Activated CD4-positive, alpha-beta memory T cell treated with anti-CD3 and anti-CD28 coated beads, Interleukin-2, amount 10 ng/mL, durations not matched to agents 7 days and 5 days (primary cell): ENCODE results near the gene FARP2. TPM values are rescaled to one million over a fixed set of nuclear protein-coding genes. Genes with fewer than 3 reads are reported as not detected.
"Not testable (repeated sequence)": the region's sequence is repeated elsewhere in the genome, so short reads cannot be mapped to it uniquely, and the experiment has no call there.

Source experiments
- CTCF ChIA-PET: fragments of 350-600 bp; sonication (Branson Sonifier 250); formaldehyde crosslinking; loops from one replicate; lab custom pipeline; 2021; ENCODE audit warnings: antibody characterized with exemption, inconsistent platforms; lab: Charles Lee
- POLR2A ChIA-PET: fragments of 350-600 bp; sonication (Branson Sonifier 250); formaldehyde crosslinking; loops from one replicate; lab custom pipeline; 2021; ENCODE audit warnings: antibody characterized with exemption; lab: Charles Lee
- DNase-seq: peaks from one replicate; pipeline ENCODE4 v3.0.0-alpha.2; 2020
- H3K27ac Mint-ChIP-seq: one replicate; pipeline ENCODE4 v1.8.0; 2021; ENCODE audit warnings: mild to moderate bottlenecking, mixed read lengths
- H3K27me3 Mint-ChIP-seq: one replicate; pipeline ENCODE4 v1.8.0; 2021; ENCODE audit warnings: mixed read lengths
- H3K36me3 Mint-ChIP-seq: one replicate; pipeline ENCODE4 v1.8.0; 2021; ENCODE audit warnings: low read depth, mixed read lengths
- H3K4me1 Mint-ChIP-seq: one replicate; pipeline ENCODE4 v1.8.0; 2021; ENCODE audit warnings: mixed read lengths
- H3K4me3 Mint-ChIP-seq: one replicate; pipeline ENCODE4 v1.8.0; 2021; ENCODE audit warnings: mild to moderate bottlenecking, mixed read lengths
- H3K9me3 Mint-ChIP-seq: one replicate; pipeline ENCODE4 v1.8.0; 2021; ENCODE audit warnings: mixed read lengths
- total RNA-seq, 2 experiments: library from RNA; stranded (reverse); gene quantifications; one replicate each; pipeline ENCODE4 v1.2.3, GENCODE V29; 2021

Gene FARP2
- total RNA-seq, 2 experiments from 2014 or later: 14.1 to 15.0 TPM

DNA sequence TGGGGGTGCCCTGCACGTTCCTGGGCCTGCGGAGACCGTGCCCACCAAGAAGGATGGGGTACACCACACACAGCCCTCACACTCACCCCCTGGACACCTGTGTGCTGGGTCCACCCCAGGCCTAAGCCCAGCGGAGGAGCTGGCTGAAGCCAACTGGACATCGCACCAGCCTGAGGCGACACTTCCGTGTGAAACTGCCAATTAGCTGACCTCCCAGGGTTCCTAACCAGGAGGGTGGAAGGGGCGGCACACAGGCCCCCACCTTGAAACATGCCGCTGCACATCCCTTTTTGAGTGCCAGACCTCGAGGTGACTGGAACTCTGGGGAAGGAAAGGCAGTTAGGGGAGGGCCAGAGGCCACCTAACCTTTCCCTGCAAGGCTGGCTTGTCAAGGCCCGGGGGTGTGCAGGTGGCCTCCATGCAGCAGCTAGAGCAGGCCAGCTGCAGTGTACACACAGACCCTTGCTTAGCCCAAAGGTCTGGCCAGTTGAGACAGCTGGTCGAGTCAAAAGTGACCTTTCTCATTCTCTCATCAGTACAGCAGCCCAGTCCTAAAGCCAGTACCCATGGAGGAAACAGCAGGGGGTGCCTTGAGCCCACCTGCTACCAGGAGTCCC, 147.8 kb downstream of the FARP2 start:
- peaks cover 6% of the 10 kb centered on the region for H3K36me3 Mint-ChIP-seq
- no peaks in the 10 kb centered on the region for H3K9me3 Mint-ChIP-seq
- DNase-seq: no peak
- H3K4me3 Mint-ChIP-seq: no peak overlapping the region
- ChIA-PET CTCF (no interaction called here), POLR2A (interaction anchor here (1.2 kb wide), 1 partner anchor 60 kb away, joined by 4 read pairs; no protein-coding TSS in a partner anchor)
- H3K27me3 Mint-ChIP-seq: no peaks in the 10 kb centered on the region
- H3K27ac Mint-ChIP-seq: no peak overlapping the region
- peaks cover 12% of the 10 kb centered on the region for H3K4me1 Mint-ChIP-seq

DNA sequence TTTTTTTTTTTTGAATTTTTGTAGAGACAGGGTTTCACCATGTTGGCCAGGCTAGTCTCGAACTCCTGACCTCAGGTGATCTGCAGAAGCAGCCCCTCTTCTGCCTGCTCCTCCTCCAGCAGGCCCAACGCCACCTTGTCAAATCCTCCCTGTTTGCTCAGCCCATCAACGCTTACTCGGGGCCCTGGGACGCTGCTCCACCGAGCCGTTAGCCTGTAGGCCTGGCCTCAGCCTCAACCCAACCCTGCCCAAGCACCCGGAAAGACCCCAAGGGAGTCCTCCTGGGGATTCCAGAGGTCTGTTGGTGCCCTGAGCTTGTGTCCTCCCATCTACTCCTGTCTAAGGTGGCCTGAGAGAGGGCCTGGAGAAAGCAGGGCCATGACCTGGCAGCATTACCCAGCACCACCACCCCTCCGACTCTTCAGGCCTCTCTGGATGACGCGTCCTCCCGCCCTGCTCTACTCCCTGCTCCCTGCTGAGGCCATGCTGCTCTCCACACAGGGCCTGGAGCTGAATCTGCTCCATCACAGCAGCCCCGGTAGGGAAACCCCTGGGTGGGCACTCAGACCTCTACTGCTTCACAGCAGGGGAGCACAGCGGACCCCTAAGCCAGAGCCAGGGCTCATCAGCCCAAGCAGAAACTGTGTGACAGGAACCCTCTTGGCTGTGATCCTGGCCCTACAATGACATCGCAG, 149.1 kb downstream of the FARP2 start:
- Mint-ChIP-seq H3K27me3 (no peaks in the 10 kb centered on the region), H3K9me3 (no peaks in the 10 kb centered on the region), H3K4me1 (peaks cover 20% of the 10 kb centered on the region), H3K27ac (no peak overlapping the region), H3K4me3 (no peak overlapping the region), H3K36me3 (peaks cover 6% of the 10 kb centered on the region)
- no peak for DNase-seq
- CTCF ChIA-PET: no interaction called here
- POLR2A ChIA-PET: no interaction called here

DNA sequence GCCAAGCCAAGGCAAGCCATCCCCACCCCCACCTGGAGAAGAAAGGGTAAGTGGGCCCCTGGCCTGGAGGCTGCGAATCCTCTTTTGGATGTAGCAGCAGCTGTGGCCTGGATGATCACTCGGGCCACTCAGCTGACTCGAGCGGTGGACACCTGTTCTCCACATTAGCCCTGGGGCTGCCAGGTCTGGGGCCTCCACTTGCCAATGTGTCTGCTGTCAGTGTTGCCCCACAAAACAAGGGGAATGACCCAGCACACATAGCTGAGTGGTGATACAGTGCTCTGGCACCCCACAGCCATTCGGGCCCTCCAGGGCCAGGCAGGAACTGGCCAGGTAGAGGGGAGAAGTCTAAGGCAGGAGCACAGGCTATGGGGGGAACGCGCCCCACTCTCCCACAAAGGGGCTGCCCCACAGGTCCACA, 149.7 kb downstream of the FARP2 start:
- Mint-ChIP-seq H3K27me3 (no peaks in the 10 kb centered on the region), H3K36me3 (peaks cover 5% of the 10 kb centered on the region), H3K27ac (no peak overlapping the region), H3K9me3 (no peaks in the 10 kb centered on the region), H3K4me3 (no peak overlapping the region), H3K4me1 (peaks cover 20% of the 10 kb centered on the region)
- CTCF ChIA-PET: no interaction called here
- no peak for DNase-seq
- POLR2A ChIA-PET: interaction anchor here (1.3 kb wide), 1 partner anchor 181 kb away, joined by 3 read pairs; the partner anchor contains the start of gene DTYMK

DNA sequence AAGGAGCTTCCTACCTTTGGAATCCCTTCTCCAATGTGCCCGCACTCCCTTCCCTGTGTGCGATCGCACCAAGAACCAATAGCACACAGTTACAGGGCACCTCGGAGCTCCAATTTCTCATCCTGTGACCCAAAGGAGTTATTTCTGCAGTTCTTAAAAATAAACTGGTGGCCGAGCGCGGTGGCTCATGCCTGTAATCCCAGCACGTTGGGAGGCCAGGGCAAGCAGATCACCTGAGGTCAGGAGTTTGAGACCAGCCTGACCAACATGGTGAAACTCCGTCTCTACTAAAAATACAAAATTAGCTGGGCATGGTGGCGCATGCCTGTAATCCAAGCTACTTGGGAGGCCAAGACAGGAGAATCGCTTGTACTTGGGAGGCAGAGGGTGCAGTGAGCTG, 150.2 kb downstream of the FARP2 start:
- H3K27ac Mint-ChIP-seq, CTCF ChIA-PET, H3K36me3 Mint-ChIP-seq, DNase-seq, H3K27me3 Mint-ChIP-seq, H3K4me3 Mint-ChIP-seq, H3K9me3 Mint-ChIP-seq: not testable (repeated sequence)
- POLR2A ChIA-PET: interaction anchor here (1.3 kb wide), 1 partner anchor 180 kb away, joined by 3 read pairs; the partner anchor contains the start of gene DTYMK
- H3K4me1 Mint-ChIP-seq: peaks cover 20% of the 10 kb centered on the region

DNA sequence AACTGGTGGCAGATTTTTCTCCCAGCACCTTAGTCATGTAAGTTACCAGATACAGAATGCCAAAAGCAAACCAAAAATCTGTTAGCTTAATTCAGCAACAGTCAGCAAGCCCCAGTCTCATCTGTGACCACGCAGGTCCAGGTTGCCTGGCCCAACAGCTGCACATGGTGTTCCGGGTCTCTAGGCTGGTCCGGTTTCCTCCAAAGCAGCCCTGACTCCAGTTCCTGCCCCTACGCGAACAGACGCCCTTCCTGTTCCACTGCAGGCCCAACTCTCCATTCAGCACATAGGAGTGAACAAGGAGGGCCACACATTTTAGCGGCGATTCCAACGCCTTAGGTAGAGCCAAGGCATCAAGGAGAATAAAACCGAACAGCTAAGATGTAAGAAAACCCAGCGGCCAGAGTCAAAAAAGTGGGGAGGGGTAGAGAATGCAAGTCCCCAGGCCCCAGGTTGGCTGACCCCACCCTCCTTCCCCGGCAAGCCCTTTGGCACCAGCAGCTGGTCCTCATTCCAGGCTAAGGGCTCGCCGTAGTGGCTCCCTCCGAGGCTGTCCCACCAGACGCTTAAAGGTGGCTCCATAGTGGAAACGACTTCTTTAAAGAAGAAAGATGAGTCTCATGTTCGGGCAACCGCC, 150.8 kb downstream of the FARP2 start:
- DNase-seq: no peak
- H3K9me3 Mint-ChIP-seq: no peaks in the 10 kb centered on the region
- no peak overlapping the region for H3K27ac Mint-ChIP-seq
- peaks cover 3% of the 10 kb centered on the region for H3K36me3 Mint-ChIP-seq
- ChIA-PET CTCF (no interaction called here), POLR2A (interaction anchor here (1.3 kb wide), 1 partner anchor 179 kb away, joined by 3 read pairs; the partner anchor contains the start of gene DTYMK)
- no peaks in the 10 kb centered on the region for H3K27me3 Mint-ChIP-seq
- H3K4me3 Mint-ChIP-seq: peak overlapping the region; percentile 77
- peaks cover 20% of the 10 kb centered on the region for H3K4me1 Mint-ChIP-seq

DNA sequence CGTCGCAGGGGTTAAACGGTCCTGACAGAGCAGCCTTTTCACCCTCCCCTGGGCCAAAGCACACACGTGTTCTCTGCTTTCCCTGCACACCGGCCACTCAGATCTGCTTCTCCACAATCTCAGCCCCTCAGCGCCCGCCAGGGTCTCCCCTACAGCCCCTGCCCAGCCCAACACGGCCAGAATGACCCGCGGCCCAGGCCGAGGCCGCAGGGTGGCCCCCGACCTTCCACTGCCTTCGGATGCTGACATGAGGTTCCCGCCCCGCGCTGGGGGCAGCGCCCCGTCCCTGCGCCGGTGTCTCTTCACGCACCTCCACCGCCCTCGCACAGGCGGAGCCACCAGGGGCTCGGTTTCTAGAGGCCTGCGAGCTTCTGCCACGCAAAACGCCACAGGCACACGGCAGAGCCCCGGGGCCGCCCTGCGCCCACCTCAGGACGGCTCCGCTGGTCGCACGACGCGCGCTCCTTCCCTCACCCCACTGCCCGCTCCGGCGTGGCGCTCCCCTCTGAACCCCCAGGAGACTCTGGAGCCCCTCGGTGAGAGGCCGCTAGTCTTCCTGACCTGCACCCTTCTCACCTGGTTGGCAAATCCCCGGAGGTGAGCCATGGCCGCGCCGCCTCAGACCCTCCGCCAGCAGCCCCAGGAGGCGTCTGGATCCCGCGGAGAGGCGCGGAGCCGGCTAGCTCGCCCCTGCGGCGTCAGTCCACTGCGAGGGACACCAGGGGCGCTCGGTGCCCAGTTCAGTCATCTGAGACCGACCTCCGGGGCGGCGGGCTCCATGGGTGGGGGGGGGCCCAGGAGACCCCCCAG, 151.6 kb downstream of the FARP2 start:
- ChIA-PET CTCF (no interaction called here), POLR2A (interaction anchor here (0.5 to 0.8 kb wide), 2 partner anchors 136 to 921 kb away, joined by 3 read pairs; partner anchors contain the start of gene CAPN10)
- Mint-ChIP-seq H3K36me3 (peaks cover 3% of the 10 kb centered on the region), H3K4me3 (peak overlapping the region; percentile 77), H3K9me3 (no peaks in the 10 kb centered on the region), H3K27me3 (no peaks in the 10 kb centered on the region), H3K27ac (no peak overlapping the region), H3K4me1 (peaks cover 20% of the 10 kb centered on the region)
- peak; percentile 38 for DNase-seq

DNA sequence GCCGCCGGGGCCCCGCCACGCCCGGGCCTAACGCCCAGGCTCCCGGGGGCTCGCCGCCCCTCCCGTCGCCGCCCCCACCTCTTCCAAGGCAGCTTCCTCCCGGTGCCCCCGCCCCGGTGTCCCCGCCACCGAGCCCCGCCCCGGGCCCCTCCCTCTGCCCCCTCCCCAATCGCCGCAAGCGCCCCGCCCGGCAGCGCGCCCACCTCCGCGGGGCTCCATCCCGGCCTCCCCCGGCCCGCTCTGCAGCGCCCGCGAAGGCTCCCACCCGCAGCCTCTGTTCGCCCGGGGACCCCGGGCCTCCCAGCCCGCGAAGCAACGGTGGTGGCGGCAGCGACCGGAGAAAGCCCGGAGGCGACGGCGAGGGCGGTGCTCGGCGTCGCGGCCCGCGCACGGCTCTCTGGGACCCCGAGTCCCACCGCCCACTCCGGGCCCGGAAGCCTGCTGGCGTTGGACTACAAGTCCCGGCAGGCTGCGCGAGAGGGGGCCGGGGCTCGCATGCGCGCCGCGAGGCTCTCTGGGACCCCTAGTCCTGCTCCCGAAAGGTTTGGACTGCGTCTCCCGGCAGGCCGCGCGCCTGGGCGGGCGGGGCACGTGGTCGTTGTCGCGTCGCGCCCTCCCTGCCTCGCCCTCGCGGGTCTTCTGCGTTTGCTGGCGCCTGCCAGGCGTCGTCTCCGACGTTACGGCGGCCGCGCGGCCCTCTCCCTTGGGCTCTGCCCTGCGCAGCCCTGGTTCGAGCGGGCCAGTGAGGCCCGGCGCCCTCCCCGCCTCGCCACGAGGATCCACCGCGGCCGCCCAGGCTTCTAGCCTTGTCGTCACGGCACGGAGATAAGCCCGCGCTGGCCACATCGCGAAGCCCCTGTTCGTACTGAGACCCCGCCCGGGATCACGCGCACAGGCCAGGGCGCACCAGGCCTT, 152.4 kb downstream of the FARP2 start, which contains the start of gene STK25:
TSS of gene STK25 (minus strand) at position 345 of the 915 bp plus-strand sequence. CDS start 549 bp downstream, outside the sequence.
- ChIA-PET POLR2A (interaction anchor here (0.5 to 0.8 kb wide), 3 partner anchors 133 to 922 kb away, joined by 3 read pairs; partner anchors contain the start of gene CAPN10), CTCF (no interaction called here)
- Mint-ChIP-seq H3K36me3 (peaks cover 3% of the 10 kb centered on the region), H3K27me3 (no peaks in the 10 kb centered on the region), H3K27ac (no peak within 1 kb of the TSS), H3K9me3 (no peaks in the 10 kb centered on the region), H3K4me3 (peak within 1 kb of the TSS; percentile 77), H3K4me1 (peaks cover 20% of the 10 kb centered on the region)
- peak; percentile 98 for DNase-seq

DNA sequence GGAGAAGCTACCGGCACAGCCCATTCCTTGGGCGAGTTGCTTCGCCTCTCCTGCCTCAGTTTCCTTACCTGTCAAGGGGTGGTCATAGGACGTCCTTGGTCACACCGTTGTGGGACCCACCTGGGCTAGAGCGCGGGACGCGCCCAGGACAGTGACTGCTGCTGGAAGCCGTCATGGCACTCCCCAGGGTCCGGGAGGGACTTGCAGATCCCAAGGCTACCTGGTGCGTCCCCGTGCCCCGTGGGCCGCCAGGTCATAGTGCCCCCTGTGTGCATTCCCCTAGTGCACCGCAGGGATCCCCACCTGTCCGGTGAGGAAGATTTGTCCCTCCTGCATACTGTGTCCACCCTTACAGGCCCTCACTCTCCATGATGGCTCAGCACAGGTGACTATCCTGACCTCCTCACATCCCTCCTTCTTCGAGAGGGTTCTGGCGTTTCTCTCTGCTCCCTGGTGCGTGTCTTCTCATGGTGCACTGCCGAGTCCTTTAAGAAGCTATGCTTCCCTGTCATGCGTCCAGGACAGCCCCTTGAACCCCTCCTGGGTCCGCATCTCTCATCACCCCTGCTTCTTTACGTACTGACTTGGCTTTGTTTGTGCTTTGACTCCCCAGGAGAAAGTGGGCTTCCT, 153.2 kb downstream of the FARP2 start:
- Mint-ChIP-seq H3K36me3 (peaks cover 3% of the 10 kb centered on the region), H3K27me3 (no peaks in the 10 kb centered on the region), H3K9me3 (no peaks in the 10 kb centered on the region), H3K4me1 (peaks cover 20% of the 10 kb centered on the region), H3K27ac (no peak overlapping the region), H3K4me3 (peak overlapping the region; percentile 74)
- ChIA-PET CTCF (no interaction called here), POLR2A (interaction anchor here (0.6 kb wide), 1 partner anchor 134 kb away, joined by 3 read pairs; no protein-coding TSS in a partner anchor)
- no peak for DNase-seq

DNA sequence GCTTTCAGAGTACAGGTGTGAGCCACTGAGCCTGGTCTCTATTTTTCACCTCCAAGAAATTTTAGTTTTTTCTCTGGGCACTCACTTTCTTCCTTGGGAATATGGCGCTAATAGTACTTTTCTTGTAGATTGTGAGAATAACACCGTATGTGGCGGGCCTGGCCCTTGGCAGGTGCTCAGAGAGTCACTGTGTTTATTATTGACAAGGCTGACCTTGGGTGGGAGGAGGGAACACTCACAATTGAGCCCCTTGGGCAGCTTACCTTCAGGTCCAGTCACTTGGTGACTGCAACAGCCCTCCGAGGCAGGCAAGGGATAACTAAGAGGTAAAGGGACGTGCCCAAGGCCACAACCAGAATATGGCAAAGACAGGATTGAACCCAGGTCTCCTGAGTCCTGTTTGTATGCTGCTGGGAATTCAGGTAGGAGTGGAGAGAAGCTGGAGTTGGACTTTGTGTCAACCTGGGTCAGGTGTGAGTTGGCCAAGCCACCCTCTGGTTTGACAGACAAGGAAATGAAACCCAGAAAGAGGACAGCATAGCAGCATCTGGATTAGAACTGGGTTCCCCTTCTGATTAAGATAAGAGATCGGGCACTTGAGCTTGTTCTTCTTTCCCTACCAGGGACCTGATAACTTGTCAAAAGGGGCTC, 155.1 kb downstream of the FARP2 start:
- Mint-ChIP-seq H3K27ac (no peak overlapping the region), H3K4me3 (no peak overlapping the region), H3K9me3 (no peaks in the 10 kb centered on the region), H3K36me3 (peaks cover 3% of the 10 kb centered on the region), H3K27me3 (no peaks in the 10 kb centered on the region), H3K4me1 (peaks cover 30% of the 10 kb centered on the region)
- POLR2A ChIA-PET: interaction anchor here (0.7 to 1.2 kb wide), 2 partner anchors 111 to 195 kb away, joined by 3 read pairs; partner anchors contain the start of genes HDLBP and SEPTIN2
- DNase-seq: no peak
- CTCF ChIA-PET: no interaction called here

DNA sequence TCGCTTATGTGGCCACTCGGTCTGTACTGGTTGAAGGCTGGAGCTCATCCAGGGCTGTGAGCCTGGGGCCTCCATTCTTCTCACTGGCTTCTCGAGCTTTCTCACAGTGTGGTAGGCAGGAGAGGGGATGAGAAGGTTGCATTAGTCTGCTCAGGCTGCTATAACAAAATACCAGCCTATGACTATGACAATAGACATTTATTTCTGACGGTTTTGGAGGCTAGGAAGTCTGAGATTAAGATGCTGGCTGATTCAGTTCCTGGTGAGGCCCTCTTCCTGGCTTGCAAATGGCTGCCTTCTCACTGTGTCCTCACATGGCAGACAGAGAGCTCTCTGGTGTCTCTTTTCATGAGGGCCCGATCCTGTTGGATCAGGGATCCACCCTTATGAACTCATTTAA, 158.5 kb downstream of the FARP2 start:
- Mint-ChIP-seq H3K4me1 (peaks cover 25% of the 10 kb centered on the region), H3K36me3 (peaks cover 6% of the 10 kb centered on the region), H3K9me3 (peaks cover 10% of the 10 kb centered on the region), H3K27ac (no peak overlapping the region), H3K27me3 (no peaks in the 10 kb centered on the region), H3K4me3 (no peak overlapping the region)
- no peak for DNase-seq
- ChIA-PET CTCF (interaction anchor here (1.1 to 1.2 kb wide), 2 partner anchors 71 to 96 kb away, joined by 3 to 4 read pairs; no protein-coding TSS in a partner anchor), POLR2A (no interaction called here)
